Measurements from ENCODE around the gene PIK3CG.

DNA sequence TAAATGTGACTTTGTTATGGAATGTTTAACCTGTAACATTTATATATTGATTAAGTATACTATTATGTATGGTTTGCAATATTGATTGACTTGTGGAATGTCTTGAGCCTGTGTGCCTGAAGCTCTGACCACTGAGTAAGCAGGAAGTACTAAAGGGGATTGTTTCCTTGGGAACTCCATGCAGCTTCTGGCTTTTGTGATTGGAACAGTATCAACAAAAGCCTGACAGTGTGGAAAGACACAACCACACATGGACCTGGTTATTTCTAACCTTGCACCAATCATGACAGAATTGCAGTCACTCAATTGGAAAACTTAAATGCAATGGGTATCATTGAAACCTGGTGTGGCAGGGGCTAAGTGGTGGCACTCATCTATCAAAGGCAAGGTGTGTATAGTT, 45.5 kb upstream of the PIK3CG start:
- TF ChIP-seq POLR2A (IDR thresholded peaks at IDR 0.05) (no peak), EP300 (IDR thresholded peaks at IDR 0.05) (no peak), POLR2AphosphoS5 (IDR thresholded peaks at IDR 0.05) (no peak)
- TF ChIP-seq, protein P1, sequence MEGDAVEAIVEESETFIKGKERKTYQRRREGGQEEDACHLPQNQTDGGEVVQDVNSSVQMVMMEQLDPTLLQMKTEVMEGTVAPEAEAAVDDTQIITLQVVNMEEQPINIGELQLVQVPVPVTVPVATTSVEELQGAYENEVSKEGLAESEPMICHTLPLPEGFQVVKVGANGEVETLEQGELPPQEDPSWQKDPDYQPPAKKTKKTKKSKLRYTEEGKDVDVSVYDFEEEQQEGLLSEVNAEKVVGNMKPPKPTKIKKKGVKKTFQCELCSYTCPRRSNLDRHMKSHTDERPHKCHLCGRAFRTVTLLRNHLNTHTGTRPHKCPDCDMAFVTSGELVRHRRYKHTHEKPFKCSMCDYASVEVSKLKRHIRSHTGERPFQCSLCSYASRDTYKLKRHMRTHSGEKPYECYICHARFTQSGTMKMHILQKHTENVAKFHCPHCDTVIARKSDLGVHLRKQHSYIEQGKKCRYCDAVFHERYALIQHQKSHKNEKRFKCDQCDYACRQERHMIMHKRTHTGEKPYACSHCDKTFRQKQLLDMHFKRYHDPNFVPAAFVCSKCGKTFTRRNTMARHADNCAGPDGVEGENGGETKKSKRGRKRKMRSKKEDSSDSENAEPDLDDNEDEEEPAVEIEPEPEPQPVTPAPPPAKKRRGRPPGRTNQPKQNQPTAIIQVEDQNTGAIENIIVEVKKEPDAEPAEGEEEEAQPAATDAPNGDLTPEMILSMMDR (IDR thresholded peaks at IDR 0.05), result no peak
